K562 (cell line): ENCODE results near the gene ACTR5. TPM values are rescaled to one million over a fixed set of nuclear protein-coding genes. Genes with fewer than 3 reads are reported as not detected.

Experiments used
- ATAC-seq: fragments of 200-7000 bp; cut with Tn5 transposase; 3 replicates; pipeline ENCODE4 v1.9.1; 2020; ENCODE audit warnings: moderate library complexity
- BruUV-seq: library from RNA; stranded (reverse); fragments of 400-500 nt; replicated peaks from 2 replicates; lab custom pipeline; 2021; lab: Mats Ljungman, UMichigan
- CTCF ChIA-PET: fragments of 300-600 bp; formaldehyde crosslinking; extraction: SDS; loops from one replicate; lab custom pipeline; 2021; ENCODE audit warnings: low intra/inter-chr PET ratio; lab: Yijun Ruan, JAX
- POLR2A ChIA-PET: fragments of 300-600, 350-650 bp; sonication (Branson Sonifier 250); formaldehyde crosslinking; extraction: SDS; loops from one replicate; lab custom pipeline; 2021; ENCODE audit warnings: antibody characterized with exemption, inconsistent platforms; lab: Yijun Ruan, JAX
- DNase-seq, 4 experiments: peaks; one replicate each; pipeline versions ENCODE4 v3.0.0 to v3.0.0-alpha.2; 2011 to 2018; ENCODE audit warnings: low spot score in 3 of 4, mixed read lengths in 3 of 4; ENCODE audit errors: extremely low read depth in 1 of 4
- FAIRE-seq: peaks from 2 replicates; lab custom pipeline; 2011; peaks lifted over from hg19 to GRCh38; lab: Jason Lieb, UNC
- H2AFZ ChIP-seq: 2 replicates; pipeline ENCODE4 v1.6.0; 2011; ENCODE audit warnings: low read depth, low read length, control low read depth, inconsistent platforms
- H3K27ac ChIP-seq: fragments of 200-600 bp; 3 replicates; pipeline ENCODE4 v1.8.0; 2011; ENCODE audit warnings: low read depth, mild to moderate bottlenecking, control low read depth, inconsistent platforms, low read length, moderate library complexity, mixed read lengths; ENCODE audit errors: extremely low read depth
- H3K27me3 ChIP-seq, 2 experiments: fragments of 300-600 bp in 1 of 2; 2 replicates in 1 of 2; 3 replicates in 1 of 2; pipeline versions ENCODE4 v1.6.0 to v1.8.0; 2011; ENCODE audit warnings: inconsistent platforms in 2 of 2, low read length in 2 of 2, mild to moderate bottlenecking in 1 of 2, mixed read lengths in 1 of 2, moderate library complexity in 1 of 2; ENCODE audit not compliant: control insufficient read depth in 2 of 2, insufficient read depth in 2 of 2
- H3K36me3 ChIP-seq: fragments of 300-600 bp; 3 replicates; pipeline ENCODE4 v1.8.0; 2011; ENCODE audit warnings: mild to moderate bottlenecking, low read length, inconsistent platforms; ENCODE audit not compliant: control insufficient read depth, insufficient read depth
- H3K4me1 ChIP-seq, 2 experiments: fragments of 200-600 bp in 1 of 2; replicated peaks in 1 of 2; 2 replicates in 1 of 2; 3 replicates in 1 of 2; pipeline versions ENCODE4 v1.5.1 to v1.8.0; 2011; ENCODE audit warnings: inconsistent platforms in 2 of 2, low read length in 2 of 2, mild to moderate bottlenecking in 1 of 2, mixed read lengths in 1 of 2, moderate library complexity in 1 of 2; ENCODE audit not compliant: control insufficient read depth in 2 of 2, insufficient read depth in 2 of 2
- H3K4me2 ChIP-seq: 2 replicates; pipeline ENCODE4 v1.6.1; 2011; ENCODE audit warnings: low read length, control low read depth, inconsistent platforms, mixed read lengths; ENCODE audit not compliant: insufficient read depth
- H3K4me3 ChIP-seq: fragments of 200-600 bp; sonication (generic), shearing (Covaris generic); 2 replicates; pipeline ENCODE4 v1.5.1; 2016; ENCODE audit warnings: control low read depth, inconsistent platforms
- H3K79me2 ChIP-seq: fragments of 200-600 bp; 3 replicates; pipeline ENCODE4 v1.8.0; 2011; ENCODE audit warnings: low read length, inconsistent platforms; ENCODE audit not compliant: control insufficient read depth, insufficient read depth
- H3K9ac ChIP-seq, 2 experiments: 2 replicates each; pipeline versions ENCODE4 v1.6.0 to v1.6.1; 2011; ENCODE audit warnings: low read depth in 2 of 2, low read length in 2 of 2, control low read depth in 1 of 2, inconsistent platforms in 1 of 2, mild to moderate bottlenecking in 1 of 2, mixed read lengths in 1 of 2; ENCODE audit not compliant: insufficient read depth in 1 of 2
- H3K9me1 ChIP-seq: one replicate; pipeline ENCODE4 v1.6.0; 2011; ENCODE audit warnings: inconsistent platforms, mild to moderate bottlenecking, low read length, moderate library complexity; ENCODE audit not compliant: control insufficient read depth, insufficient read depth
- H3K9me3 ChIP-seq: replicated peaks from 2 replicates; pipeline ENCODE4 v1.5.1; 2011; ENCODE audit warnings: low read depth, low read length, inconsistent platforms; ENCODE audit not compliant: control insufficient read depth, insufficient read depth
- H4K20me1 ChIP-seq: replicated peaks from 2 replicates; pipeline ENCODE4 v1.6.1; 2011; ENCODE audit warnings: low read length, inconsistent platforms, mixed read lengths; ENCODE audit not compliant: control insufficient read depth, insufficient read depth
- CEBPZ ChIP-seq: fragments of 150-350 bp; IDR thresholded peaks from 2 replicates; pipeline ENCODE4 v1.6.1; 2014; ENCODE audit warnings: low read depth, mild to moderate bottlenecking, low read length, borderline replicate concordance
- GABPA ChIP-seq: fragments of 200-800 bp; sonication (Bioruptor generic); conservative IDR thresholded peaks from 2 replicates; pipeline ENCODE4 v1.6.1; 2016; ENCODE audit warnings: low read depth, missing genetic modification characterization, missing compliant biosample characterization
- MEF2A ChIP-seq: IDR thresholded peaks from 2 replicates; pipeline ENCODE4 v1.6.1; 2011; ENCODE audit warnings: low read depth, mild to moderate bottlenecking, low read length, moderate library complexity; ENCODE audit not compliant: control insufficient read depth
- NR3C1 ChIP-seq: sonication (generic); formaldehyde crosslinking; IDR thresholded peaks from 2 replicates; pipeline ENCODE4 v1.8.1; 2022; ENCODE audit warnings: missing genetic modification reagents
- POLR2G ChIP-seq: fragments of 200-400 bp; formaldehyde crosslinking; IDR thresholded peaks from 2 replicates; pipeline ENCODE4 v1.6.1; 2017; ENCODE audit warnings: low read depth, mild to moderate bottlenecking, antibody characterized with exemption, low read length, moderate library complexity
- SMAD2 ChIP-seq: fragments of 150-350 bp; IDR thresholded peaks from 2 replicates; pipeline ENCODE4 v1.6.1; 2014; ENCODE audit warnings: low read depth, mild to moderate bottlenecking, low read length
- TFAM ChIP-seq: fragments of 250-450 bp; sonication (Bioruptor Pico); conservative IDR thresholded peaks from 2 replicates; pipeline ENCODE4 v1.5.0; 2021; ENCODE audit warnings: mild to moderate bottlenecking, moderate library complexity
- ZNF444 ChIP-seq: fragments of 250-450 bp; sonication (Bioruptor Pico); IDR thresholded peaks from 2 replicates; pipeline ENCODE4 v1.4.0; 2020; ENCODE audit warnings: mild to moderate bottlenecking, moderate library complexity
- WGBS: fragments of 100-300 bp; shearing (Covaris generic); methylation state at CpG from one replicate; pipeline ENCODE4 v1.1.6; 2016; ENCODE audit warnings: low coverage, mixed read lengths; ENCODE audit not compliant: insufficient coverage; ENCODE audit errors: missing lambda C conversion rate; 5-methylcytosine and 5-hydroxymethylcytosine counted together
- in situ Hi-C: fragments of 300-500 bp; cut with MboI; formaldehyde crosslinking; loops from 4 replicates; pipeline ENCODE4 v1.15.0; 2018; ENCODE audit warnings: inconsistent platforms, mixed read lengths
- intact Hi-C: fragments of 100-400 bp; cut with micrococcal nuclease; formaldehyde crosslinking; loops from 2 replicates; pipeline ENCODE4 v1.14.2; 2022
- polyA plus RNA-seq, 8 experiments: library from polyadenylated mRNA; depleted of rRNA in 4 of 8; stranded (reverse) in 5 of 8; unstranded in 3 of 8; fragments of >200 nt; fragmentation: Nextera tagmentation in 2 of 8; fragmentation: Illumina TruSeq in 1 of 8; extraction: Ambion mirVana in 2 of 8; extraction: Trizol in 1 of 8; gene quantifications; 2 replicates each; pipeline versions ENCODE4 v1.2.1 to v1.2.3, GENCODE V29; 2011 to 2014; ENCODE audit warnings: inconsistent platforms in 1 of 8, missing spikeins in 1 of 8
- total RNA-seq, 7 experiments: library from RNA; depleted of rRNA in 6 of 7; stranded (reverse); fragments of >200 nt in 6 of 7; fragmentation: Illumina TruSeq in 2 of 7; extraction: Trizol in 2 of 7; gene quantifications; 2 replicates each; pipeline versions ENCODE4 v1.2.1 to v1.2.3, GENCODE V29; 2011 to 2021; ENCODE audit warnings: low replicate concordance in 1 of 7
- TF ChIP-seq, protein P1 (sequence below): IDR thresholded peaks from 2 replicates; pipeline ENCODE4 v1.6.1; 2014; ENCODE audit warnings: antibody characterized with exemption
- TF ChIP-seq, protein P2 (sequence below): sonication (generic); formaldehyde crosslinking; IDR thresholded peaks from 2 replicates; pipeline ENCODE4 v1.8.0; 2022; ENCODE audit warnings: mild to moderate bottlenecking, missing genetic modification reagents

The ACTR5 gene
- total and polyA plus RNA-seq, 9 of the 15 experiments (the other 6 are each of a cell fraction or from before 2014, with no cell fraction given), result 0.93 to 18.8 (median 12.9) TPM

GRCh38 chr20:38774167-38774566, 25.9 kb downstream of the ACTR5 start:
- no peaks in the 10 kb centered on the region for H3K4me1 ChIP-seq
- no peak overlapping the region for H3K9ac ChIP-seq
- no peak overlapping the region for H2AFZ ChIP-seq
- WGBS, result 75% methylated on average over 2 of the region's 2 CpGs
- BruUV-seq, result no TSS peak
- FAIRE-seq, result no peak
- no peaks in the 10 kb centered on the region for H4K20me1 ChIP-seq
- no peak overlapping the region for H3K4me2 ChIP-seq
- in situ Hi-C loops (no loop called here), intact Hi-C loops (no loop called here)
- no peaks in the 10 kb centered on the region for H3K9me1 ChIP-seq
- no peaks in the 10 kb centered on the region for H3K9me3 ChIP-seq
- ChIA-PET POLR2A (no interaction called here), CTCF (no interaction called here)
- H3K36me3 ChIP-seq, result peaks cover 36% of the 10 kb centered on the region; the same call in 2 of the 3 replicates
- no peak for DNase-seq
- no peaks in the 10 kb centered on the region for H3K79me2 ChIP-seq
- ATAC-seq, result no peak
- TF ChIP-seq POLR2G (no peak), NR3C1 (CRISPR knock-in tag) (no peak)
- TF ChIP-seq, protein P1, sequence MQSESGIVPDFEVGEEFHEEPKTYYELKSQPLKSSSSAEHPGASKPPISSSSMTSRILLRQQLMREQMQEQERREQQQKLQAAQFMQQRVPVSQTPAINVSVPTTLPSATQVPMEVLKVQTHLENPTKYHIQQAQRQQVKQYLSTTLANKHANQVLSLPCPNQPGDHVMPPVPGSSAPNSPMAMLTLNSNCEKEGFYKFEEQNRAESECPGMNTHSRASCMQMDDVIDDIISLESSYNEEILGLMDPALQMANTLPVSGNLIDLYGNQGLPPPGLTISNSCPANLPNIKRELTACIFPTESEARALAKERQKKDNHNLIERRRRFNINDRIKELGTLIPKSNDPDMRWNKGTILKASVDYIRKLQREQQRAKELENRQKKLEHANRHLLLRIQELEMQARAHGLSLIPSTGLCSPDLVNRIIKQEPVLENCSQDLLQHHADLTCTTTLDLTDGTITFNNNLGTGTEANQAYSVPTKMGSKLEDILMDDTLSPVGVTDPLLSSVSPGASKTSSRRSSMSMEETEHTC, result no peak
- H3K4me3 ChIP-seq, result no peak overlapping the region
- H3K27me3 ChIP-seq, result no peaks in the 10 kb centered on the region
- no peak overlapping the region for H3K27ac ChIP-seq

GRCh38 chr20:38776363-38776762, 28.1 kb downstream of the ACTR5 start:
- CTCF ChIA-PET, result no interaction called here
- TF ChIP-seq, protein P2, sequence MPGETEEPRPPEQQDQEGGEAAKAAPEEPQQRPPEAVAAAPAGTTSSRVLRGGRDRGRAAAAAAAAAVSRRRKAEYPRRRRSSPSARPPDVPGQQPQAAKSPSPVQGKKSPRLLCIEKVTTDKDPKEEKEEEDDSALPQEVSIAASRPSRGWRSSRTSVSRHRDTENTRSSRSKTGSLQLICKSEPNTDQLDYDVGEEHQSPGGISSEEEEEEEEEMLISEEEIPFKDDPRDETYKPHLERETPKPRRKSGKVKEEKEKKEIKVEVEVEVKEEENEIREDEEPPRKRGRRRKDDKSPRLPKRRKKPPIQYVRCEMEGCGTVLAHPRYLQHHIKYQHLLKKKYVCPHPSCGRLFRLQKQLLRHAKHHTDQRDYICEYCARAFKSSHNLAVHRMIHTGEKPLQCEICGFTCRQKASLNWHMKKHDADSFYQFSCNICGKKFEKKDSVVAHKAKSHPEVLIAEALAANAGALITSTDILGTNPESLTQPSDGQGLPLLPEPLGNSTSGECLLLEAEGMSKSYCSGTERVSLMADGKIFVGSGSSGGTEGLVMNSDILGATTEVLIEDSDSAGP (CRISPR knock-in tag), result no peak
- no peak for TF ChIP-seq TFAM (CRISPR knock-in tag)
- TF ChIP-seq ZNF444 (CRISPR knock-in tag), result no peak
- TF ChIP-seq MEF2A, result no peak
- TF ChIP-seq GABPA (tag), result no peak
- TF ChIP-seq CEBPZ, result no peak
- no peak for TF ChIP-seq SMAD2

More at GRCh38 chr20:38776363-38776762, 28.1 kb downstream of the ACTR5 start:
- POLR2A ChIA-PET, result no interaction called here
- Histone ChIP-seq H4K20me1 (no peaks in the 10 kb centered on the region), H3K27me3 (no peaks in the 10 kb centered on the region), H3K4me1 (no peaks in the 10 kb centered on the region; a peak in 1 of 5 replicates), H3K4me2 (no peak overlapping the region), H3K4me3 (no peak overlapping the region), H3K27ac (no peak overlapping the region), H3K9me1 (no peaks in the 10 kb centered on the region), H3K79me2 (no peaks in the 10 kb centered on the region), H2AFZ (no peak overlapping the region), H3K9ac (no peak overlapping the region), H3K36me3 (peaks cover 27% of the 10 kb centered on the region; the same call in 2 of the 3 replicates), H3K9me3 (no peaks in the 10 kb centered on the region)
- no TSS peak for BruUV-seq
- ATAC-seq (no peak), FAIRE-seq (no peak), DNase-seq (no peak)
- intact Hi-C loops, result no loop called here
- 93% methylated on average over 6 of the region's 11 CpGs for WGBS
- in situ Hi-C loops, result no loop called here
